CD8-positive, alpha-beta memory T cell (primary cell): Measurements from ENCODE around the gene DKK2. TPM values are rescaled to one million over a fixed set of nuclear protein-coding genes. Genes with fewer than 3 reads are reported as not detected.

Source experiments
- CTCF ChIA-PET: fragments of 350-600 bp; sonication (Branson Sonifier 250); formaldehyde crosslinking; loops from one replicate; lab custom pipeline; 2021; ENCODE audit warnings: antibody characterized with exemption; lab: Charles Lee
- POLR2A ChIA-PET: fragments of 350-600 bp; sonication (Branson Sonifier 250); formaldehyde crosslinking; loops from one replicate; lab custom pipeline; 2021; ENCODE audit warnings: antibody characterized with exemption; lab: Charles Lee
- DNase-seq, 5 donors: peaks; one replicate each; pipeline versions ENCODE4 v3.0.0 to v3.0.0-alpha.2; 2020 to 2022; ENCODE audit warnings: mixed read lengths in 1 of 5
- H3K27ac ChIP-seq: one replicate; pipeline ENCODE4 v1.7.0; 2013; ENCODE audit warnings: low read depth, mild to moderate bottlenecking, low read length, moderate library complexity
- H3K27me3 ChIP-seq: 2 replicates; pipeline ENCODE4 v1.7.0; 2013; ENCODE audit warnings: low read length, mild to moderate bottlenecking; ENCODE audit not compliant: insufficient read depth, poor library complexity, severe bottlenecking
- H3K36me3 ChIP-seq: 2 replicates; pipeline ENCODE4 v1.7.0; 2013; ENCODE audit warnings: mild to moderate bottlenecking, low read length, moderate library complexity; ENCODE audit not compliant: insufficient read depth
- H3K4me1 ChIP-seq: 2 replicates; pipeline ENCODE4 v1.7.0; 2013; ENCODE audit warnings: mild to moderate bottlenecking, low read length, moderate library complexity; ENCODE audit not compliant: insufficient read depth
- H3K4me3 ChIP-seq: 2 replicates; pipeline ENCODE4 v1.7.0; 2013; ENCODE audit warnings: mild to moderate bottlenecking, low read length
- H3K9me3 ChIP-seq: 2 replicates; pipeline ENCODE4 v1.7.0; 2013; ENCODE audit warnings: mild to moderate bottlenecking, low read length
- H3K27ac Mint-ChIP-seq, 8 donors: one replicate each; pipeline ENCODE4 v1.8.0; 2020 to 2021; ENCODE audit warnings: mixed read lengths in 8 of 8, mild to moderate bottlenecking in 6 of 8, inconsistent platforms in 3 of 8, moderate library complexity in 3 of 8
- H3K27me3 Mint-ChIP-seq, 2 donors: one replicate each; pipeline ENCODE4 v1.8.0; 2020 to 2021; ENCODE audit warnings: mixed read lengths in 2 of 2, mild to moderate bottlenecking in 1 of 2, moderate library complexity in 1 of 2
- H3K36me3 Mint-ChIP-seq, 3 donors: one replicate each; pipeline ENCODE4 v1.8.0; 2020 to 2021; ENCODE audit warnings: mixed read lengths in 3 of 3, inconsistent platforms in 1 of 3, mild to moderate bottlenecking in 1 of 3
- H3K4me1 Mint-ChIP-seq, 3 donors: one replicate each; pipeline ENCODE4 v1.8.0; 2020 to 2021; ENCODE audit warnings: mixed read lengths in 3 of 3, inconsistent platforms in 1 of 3, mild to moderate bottlenecking in 1 of 3
- H3K4me3 Mint-ChIP-seq, 7 donors: one replicate each; pipeline ENCODE4 v1.8.0; 2020 to 2021; ENCODE audit warnings: mixed read lengths in 7 of 7, mild to moderate bottlenecking in 6 of 7, moderate library complexity in 4 of 7, inconsistent platforms in 2 of 7
- H3K9me3 Mint-ChIP-seq, 5 donors: one replicate each; pipeline ENCODE4 v1.8.0; 2020 to 2022; ENCODE audit warnings: mixed read lengths in 5 of 5, mild to moderate bottlenecking in 3 of 5, moderate library complexity in 2 of 5, inconsistent platforms in 1 of 5
- polyA plus RNA-seq: library from polyadenylated mRNA; unstranded; fragments of 300-500 nt; fragmentation: Illumina TruSeq; gene quantifications from one replicate; pipeline ENCODE4 v1.2.3, GENCODE V29; 2021
- total RNA-seq, 2 experiments: library from RNA; stranded (reverse); gene quantifications; one replicate each; pipeline ENCODE4 v1.2.3, GENCODE V29; 2021

Gene DKK2
- total and polyA plus RNA-seq, 3 experiments from 2014 or later = 0.07 to 0.36 TPM; not detected in 1

DNA sequence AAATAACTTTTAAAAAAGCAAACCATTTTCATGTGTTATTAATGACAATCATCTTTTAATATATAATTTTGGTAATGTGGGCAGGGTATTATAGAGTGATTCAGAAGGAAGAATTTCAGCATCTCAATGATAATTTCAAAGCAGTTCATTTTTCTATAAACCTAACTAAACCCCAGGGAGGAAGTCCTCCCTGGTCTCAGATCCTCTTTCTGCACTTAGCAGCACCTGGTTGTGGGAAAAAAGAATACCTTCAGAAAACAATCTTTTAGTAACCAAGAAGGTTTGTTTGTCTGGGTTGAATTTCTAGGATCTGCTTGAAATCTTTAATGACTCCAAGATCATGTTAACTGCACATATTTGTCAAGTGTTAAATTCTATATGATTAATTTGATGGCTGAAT, 29.9 kb downstream of the DKK2 start:
- no peak for DNase-seq
- H3K4me1 Mint-ChIP-seq = no peaks in the 10 kb centered on the region
- ChIA-PET CTCF (no interaction called here), POLR2A (no interaction called here)
- H3K4me1 ChIP-seq = no peaks in the 10 kb centered on the region
- no peak overlapping the region for H3K27ac Mint-ChIP-seq
- H3K36me3 Mint-ChIP-seq = no peaks in the 10 kb centered on the region
- no peaks in the 10 kb centered on the region for H3K27me3 Mint-ChIP-seq
- H3K9me3 ChIP-seq = no peaks in the 10 kb centered on the region
- H3K9me3 Mint-ChIP-seq = peaks cover 0 to 8% (median 0%) of the 10 kb centered on the region in 5 donors
- no peaks in the 10 kb centered on the region for H3K36me3 ChIP-seq
- no peak overlapping the region for H3K4me3 ChIP-seq
- no peaks in the 10 kb centered on the region for H3K27me3 ChIP-seq
- no peak overlapping the region for H3K27ac ChIP-seq
- no peak overlapping the region for H3K4me3 Mint-ChIP-seq

DNA sequence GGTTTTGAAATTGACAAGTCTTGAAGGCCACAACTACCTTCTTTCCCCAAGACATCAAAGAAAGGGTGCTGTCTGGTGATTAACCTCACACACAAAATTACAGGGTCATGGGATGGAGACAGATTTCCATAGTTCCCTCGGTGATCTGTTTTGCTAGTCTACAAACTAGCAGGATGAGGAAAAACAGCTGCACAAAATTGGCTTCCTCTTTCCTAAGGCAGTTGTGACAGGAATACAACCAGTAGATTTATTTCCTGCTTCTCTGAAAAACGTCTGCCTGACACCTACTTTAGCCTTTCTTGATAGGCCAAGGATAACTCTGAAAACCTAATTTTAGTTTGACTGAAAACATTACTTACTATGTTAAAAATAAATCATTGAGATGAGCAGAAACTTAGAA, 39.6 kb downstream of the DKK2 start:
- Histone ChIP-seq H3K36me3 (no peaks in the 10 kb centered on the region), H3K27me3 (no peaks in the 10 kb centered on the region), H3K9me3 (no peaks in the 10 kb centered on the region), H3K4me3 (no peak overlapping the region), H3K27ac (no peak overlapping the region), H3K4me1 (no peaks in the 10 kb centered on the region)
- Mint-ChIP-seq H3K4me3 (no peak overlapping the region), H3K4me1 (no peaks in the 10 kb centered on the region), H3K36me3 (no peaks in the 10 kb centered on the region), H3K27me3 (peaks cover 0 to 1% of the 10 kb centered on the region in 2 donors), H3K27ac (no peak overlapping the region), H3K9me3 (no peaks in the 10 kb centered on the region)
- POLR2A ChIA-PET = no interaction called here
- no peak for DNase-seq
- CTCF ChIA-PET = no interaction called here

GRCh38 chr4:106993827-106994226, 42.3 kb downstream of the DKK2 start:
- no peaks in the 10 kb centered on the region for H3K36me3 Mint-ChIP-seq
- no peaks in the 10 kb centered on the region for H3K9me3 ChIP-seq
- H3K27me3 ChIP-seq = no peaks in the 10 kb centered on the region
- no peak overlapping the region for H3K27ac ChIP-seq
- H3K4me1 ChIP-seq = no peaks in the 10 kb centered on the region
- no peaks in the 10 kb centered on the region for H3K4me1 Mint-ChIP-seq
- H3K27me3 Mint-ChIP-seq = peaks cover 0 to 1% of the 10 kb centered on the region in 2 donors
- no peaks in the 10 kb centered on the region for H3K9me3 Mint-ChIP-seq
- ChIA-PET POLR2A (no interaction called here), CTCF (no interaction called here)
- no peak overlapping the region for H3K27ac Mint-ChIP-seq
- H3K4me3 ChIP-seq = no peak overlapping the region
- no peak overlapping the region for H3K4me3 Mint-ChIP-seq
- H3K36me3 ChIP-seq = no peaks in the 10 kb centered on the region
- DNase-seq = no peak

DNA sequence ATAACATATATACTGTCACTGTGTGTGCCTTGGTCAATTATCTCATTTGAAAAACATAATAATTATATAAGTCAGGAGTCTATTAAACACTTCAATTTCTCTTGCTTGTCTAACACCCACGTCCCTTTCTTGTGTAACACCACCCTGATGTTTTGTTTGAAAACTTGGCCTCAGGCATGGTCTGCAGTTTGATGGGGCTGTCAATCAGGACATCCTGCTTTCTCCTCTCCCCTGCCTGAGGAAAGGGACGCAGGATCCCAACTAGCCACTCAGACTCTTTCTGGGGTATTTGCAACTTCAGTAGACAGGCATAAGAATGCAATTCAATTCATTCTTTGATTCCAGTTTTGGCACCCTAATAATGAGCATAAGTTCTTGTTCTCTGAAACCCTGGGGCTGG, 48.8 kb downstream of the DKK2 start:
- CTCF ChIA-PET = no interaction called here
- DNase-seq = no peak
- H3K27ac Mint-ChIP-seq = no peak overlapping the region
- Histone ChIP-seq H3K4me1 (no peaks in the 10 kb centered on the region), H3K4me3 (no peak overlapping the region), H3K27me3 (no peaks in the 10 kb centered on the region), H3K36me3 (no peaks in the 10 kb centered on the region), H3K9me3 (no peaks in the 10 kb centered on the region), H3K27ac (no peak overlapping the region)
- no peaks in the 10 kb centered on the region for H3K4me1 Mint-ChIP-seq
- no peaks in the 10 kb centered on the region for H3K9me3 Mint-ChIP-seq
- no peaks in the 10 kb centered on the region for H3K27me3 Mint-ChIP-seq
- POLR2A ChIA-PET = no interaction called here
- no peak overlapping the region for H3K4me3 Mint-ChIP-seq
- H3K36me3 Mint-ChIP-seq = no peaks in the 10 kb centered on the region

GRCh38 chr4:106986486-106986885, 49.6 kb downstream of the DKK2 start:
- no peaks in the 10 kb centered on the region for H3K4me1 ChIP-seq
- no peaks in the 10 kb centered on the region for H3K27me3 ChIP-seq
- H3K9me3 Mint-ChIP-seq = no peaks in the 10 kb centered on the region
- H3K4me3 Mint-ChIP-seq = no peak overlapping the region
- H3K9me3 ChIP-seq = no peaks in the 10 kb centered on the region
- no peaks in the 10 kb centered on the region for H3K27me3 Mint-ChIP-seq
- DNase-seq = no peak
- POLR2A ChIA-PET = no interaction called here
- H3K4me1 Mint-ChIP-seq = no peaks in the 10 kb centered on the region
- H3K27ac ChIP-seq = no peak overlapping the region
- no peaks in the 10 kb centered on the region for H3K36me3 Mint-ChIP-seq
- no peaks in the 10 kb centered on the region for H3K36me3 ChIP-seq
- CTCF ChIA-PET = no interaction called here
- H3K4me3 ChIP-seq = no peak overlapping the region
- H3K27ac Mint-ChIP-seq = no peak overlapping the region

DNA sequence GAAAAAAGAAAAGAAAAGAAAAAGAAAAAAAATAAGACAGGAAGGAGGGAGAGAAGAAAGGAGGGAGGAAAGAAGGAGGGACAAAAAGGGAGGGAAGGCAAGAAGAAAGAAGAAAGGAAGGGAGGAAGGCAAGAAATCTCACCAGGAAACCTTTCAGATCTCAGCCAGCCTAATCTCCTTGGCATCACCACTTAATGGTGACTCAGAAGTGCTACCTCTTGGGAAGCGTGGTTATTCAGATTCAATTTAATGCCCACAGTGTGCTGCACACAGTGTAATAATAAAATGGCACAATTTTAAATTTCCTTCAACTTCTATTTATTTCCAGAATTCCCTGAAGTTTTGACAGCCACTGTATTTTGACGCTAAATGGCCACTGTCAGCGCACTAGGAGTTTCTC, 50.3 kb downstream of the DKK2 start:
- Histone ChIP-seq H3K27ac (no peak overlapping the region), H3K9me3 (no peaks in the 10 kb centered on the region), H3K4me1 (no peaks in the 10 kb centered on the region), H3K36me3 (no peaks in the 10 kb centered on the region), H3K27me3 (no peaks in the 10 kb centered on the region), H3K4me3 (no peak overlapping the region)
- no peaks in the 10 kb centered on the region for H3K4me1 Mint-ChIP-seq
- ChIA-PET POLR2A (no interaction called here), CTCF (no interaction called here)
- no peak overlapping the region for H3K27ac Mint-ChIP-seq
- H3K27me3 Mint-ChIP-seq = no peaks in the 10 kb centered on the region
- H3K36me3 Mint-ChIP-seq = no peaks in the 10 kb centered on the region
- H3K9me3 Mint-ChIP-seq = no peaks in the 10 kb centered on the region
- no peak overlapping the region for H3K4me3 Mint-ChIP-seq
- no peak for DNase-seq

GRCh38 chr4:106982711-106983211, 53.4 kb downstream of the DKK2 start:
- Mint-ChIP-seq H3K27me3 (no peaks in the 10 kb centered on the region), H3K4me3 (no peak overlapping the region), H3K9me3 (peaks cover 0 to 2% (median 0%) of the 10 kb centered on the region in 5 donors), H3K4me1 (no peaks in the 10 kb centered on the region), H3K36me3 (no peaks in the 10 kb centered on the region), H3K27ac (no peak overlapping the region)
- Histone ChIP-seq H3K27ac (no peak overlapping the region), H3K9me3 (no peaks in the 10 kb centered on the region), H3K27me3 (no peaks in the 10 kb centered on the region), H3K4me3 (no peak overlapping the region), H3K4me1 (no peaks in the 10 kb centered on the region), H3K36me3 (no peaks in the 10 kb centered on the region)
- CTCF ChIA-PET = no interaction called here
- no peak for DNase-seq
- POLR2A ChIA-PET = no interaction called here

- peaks cover 0 to 5% (median 2%) of the 10 kb centered on the region in 5 donors for H3K9me3 Mint-ChIP-seq
- no peak overlapping the region for H3K27ac Mint-ChIP-seq
- POLR2A ChIA-PET = no interaction called here
- no peaks in the 10 kb centered on the region for H3K9me3 ChIP-seq
- H3K27me3 ChIP-seq = no peaks in the 10 kb centered on the region
- CTCF ChIA-PET = no interaction called here
- H3K4me3 Mint-ChIP-seq = no peak overlapping the region
- no peak overlapping the region for H3K4me3 ChIP-seq
- H3K36me3 ChIP-seq = no peaks in the 10 kb centered on the region
- H3K4me1 ChIP-seq = no peaks in the 10 kb centered on the region
- no peak overlapping the region for H3K27ac ChIP-seq
- no peaks in the 10 kb centered on the region for H3K27me3 Mint-ChIP-seq
- DNase-seq = no peak
- H3K4me1 Mint-ChIP-seq = no peaks in the 10 kb centered on the region
- H3K36me3 Mint-ChIP-seq = peaks cover 0 to 8% (median 0%) of the 10 kb centered on the region in 3 donors
Measured at GRCh38 chr4:106981431-106981830, 54.7 kb downstream of the DKK2 start.

GRCh38 chr4:106979476-106979875, 56.6 kb downstream of the DKK2 start:
- H3K4me3 Mint-ChIP-seq = no peak overlapping the region
- H3K27me3 Mint-ChIP-seq = no peaks in the 10 kb centered on the region
- no peaks in the 10 kb centered on the region for H3K4me1 Mint-ChIP-seq
- no peak overlapping the region for H3K4me3 ChIP-seq
- ChIA-PET POLR2A (no interaction called here), CTCF (no interaction called here)
- no peaks in the 10 kb centered on the region for H3K9me3 ChIP-seq
- no peak for DNase-seq
- H3K27ac Mint-ChIP-seq = no peak overlapping the region
- H3K27ac ChIP-seq = no peak overlapping the region
- no peaks in the 10 kb centered on the region for H3K36me3 ChIP-seq
- H3K9me3 Mint-ChIP-seq = peaks cover 4 to 8% (median 6%) of the 10 kb centered on the region in 5 donors
- H3K36me3 Mint-ChIP-seq = peaks cover 0 to 11% (median 0%) of the 10 kb centered on the region in 3 donors
- no peaks in the 10 kb centered on the region for H3K27me3 ChIP-seq
- no peaks in the 10 kb centered on the region for H3K4me1 ChIP-seq
